ENCODE results near the gene CLPX.
"Not testable (repeated sequence)": the region's sequence is repeated elsewhere in the genome, so short reads cannot be mapped to it uniquely, and the experiment has no call there.

CLPX gene

DNA sequence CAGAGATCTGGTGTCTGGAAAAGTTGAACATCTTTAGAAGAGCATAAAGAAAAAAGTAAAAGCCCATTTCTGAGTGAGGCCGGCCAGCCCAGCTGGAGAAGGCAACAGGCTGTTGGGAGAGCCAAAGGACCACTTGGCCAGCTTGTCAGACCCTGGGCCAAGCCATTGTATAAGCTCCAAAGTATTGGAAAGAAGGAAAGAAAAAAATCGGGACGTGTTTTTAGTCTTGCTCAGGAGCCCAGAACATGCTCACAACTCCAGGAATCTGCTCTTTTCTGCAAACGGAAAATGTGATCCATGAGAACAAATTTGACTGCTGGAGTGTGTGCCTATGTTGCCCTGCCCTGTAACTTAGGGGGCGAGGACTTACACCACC, 10.4 kb upstream of the CLPX start:
- in situ Hi-C loops (cut with HindIII; ENCODE audit: low pct_ligation_motif_present, low sequenced_read_pairs), result no loop called here
- no peak for TF ChIP-seq CTCF (IDR thresholded peaks at IDR 0.05; ENCODE audit: low read depth, low read length, missing control alignments)
- Histone ChIP-seq H3K27me3 (replicated peaks) (no peaks in the 10 kb centered on the region), H3K36me3 (replicated peaks) (no peaks in the 10 kb centered on the region), H3K4me3 (ENCODE audit: low read depth, low read length) (no peak overlapping the region), H3K27ac (no peak overlapping the region)
- no peak for DNase-seq

DNA sequence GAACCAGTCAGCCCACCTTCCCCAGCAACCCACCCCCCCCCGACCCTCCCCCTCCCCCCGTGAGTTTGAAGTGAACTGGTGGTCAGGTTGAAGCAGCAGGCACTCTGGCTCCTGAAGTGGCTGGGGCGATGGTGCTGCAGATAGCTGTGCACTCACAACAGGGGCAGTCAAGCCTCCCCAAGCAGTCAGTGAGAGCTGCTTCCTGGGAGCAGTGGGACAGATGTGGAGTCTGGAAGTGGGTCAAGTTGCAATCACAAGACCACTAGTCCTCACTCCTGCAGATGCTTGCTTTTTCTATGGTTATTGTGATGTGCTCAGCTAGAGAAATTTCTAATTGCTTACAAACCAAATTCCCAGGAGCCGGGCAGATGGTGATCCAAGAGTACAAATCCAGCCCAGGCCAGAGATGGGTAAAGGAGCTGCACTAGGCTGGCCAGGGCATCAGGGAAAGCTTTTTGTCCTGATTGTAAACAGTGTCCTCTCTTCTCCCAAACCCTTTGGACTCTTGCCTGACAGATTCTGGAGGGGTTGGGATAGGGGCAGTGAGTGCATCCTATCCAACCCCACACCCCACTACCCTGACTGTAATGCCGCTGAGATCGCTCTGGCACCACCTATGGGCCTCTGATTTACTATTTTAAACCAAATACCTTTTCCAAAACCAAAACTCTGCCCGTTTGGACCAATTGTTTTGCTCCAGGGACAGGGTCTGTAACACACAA, 9.8 kb upstream of the CLPX start:
- Histone ChIP-seq H3K27ac (no peak overlapping the region), H3K36me3 (replicated peaks) (no peaks in the 10 kb centered on the region), H3K4me3 (ENCODE audit: low read depth, low read length) (no peak overlapping the region), H3K27me3 (replicated peaks) (no peaks in the 10 kb centered on the region)
- TF ChIP-seq CTCF (IDR thresholded peaks at IDR 0.05; ENCODE audit: low read depth, low read length, missing control alignments), result no peak
- no peak for DNase-seq
- in situ Hi-C loops (cut with HindIII; ENCODE audit: low pct_ligation_motif_present, low sequenced_read_pairs), result no loop called here

DNA sequence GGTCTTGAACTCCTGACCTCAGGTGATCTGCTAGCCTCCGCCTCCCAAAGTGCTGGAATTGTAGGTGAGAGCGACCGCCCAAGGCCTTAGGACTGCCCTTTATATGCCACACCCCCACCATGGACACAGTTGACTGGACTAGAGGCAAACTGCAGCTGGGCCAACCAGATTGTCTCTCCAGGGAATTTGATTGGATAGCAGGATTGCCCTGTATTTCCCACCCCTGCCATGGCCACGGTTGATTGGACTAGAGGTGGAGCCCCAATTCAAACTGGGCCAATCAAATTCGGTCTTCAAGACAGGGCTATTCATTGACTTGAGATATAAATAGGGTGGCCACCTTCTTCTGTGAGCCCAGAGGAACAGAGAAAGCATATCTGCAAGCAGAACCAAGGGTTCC, 6.9 kb upstream of the CLPX start:
- DNase-seq, result peak; percentile 24
- Histone ChIP-seq H3K27me3 (replicated peaks) (no peaks in the 10 kb centered on the region), H3K36me3 (replicated peaks) (no peaks in the 10 kb centered on the region), H3K27ac (no peak overlapping the region), H3K4me3 (ENCODE audit: low read depth, low read length) (no peak overlapping the region)
- TF ChIP-seq CTCF (IDR thresholded peaks at IDR 0.05; ENCODE audit: low read depth, low read length, missing control alignments), result no peak
- in situ Hi-C loops (cut with HindIII; ENCODE audit: low pct_ligation_motif_present, low sequenced_read_pairs), result no loop called here

DNA sequence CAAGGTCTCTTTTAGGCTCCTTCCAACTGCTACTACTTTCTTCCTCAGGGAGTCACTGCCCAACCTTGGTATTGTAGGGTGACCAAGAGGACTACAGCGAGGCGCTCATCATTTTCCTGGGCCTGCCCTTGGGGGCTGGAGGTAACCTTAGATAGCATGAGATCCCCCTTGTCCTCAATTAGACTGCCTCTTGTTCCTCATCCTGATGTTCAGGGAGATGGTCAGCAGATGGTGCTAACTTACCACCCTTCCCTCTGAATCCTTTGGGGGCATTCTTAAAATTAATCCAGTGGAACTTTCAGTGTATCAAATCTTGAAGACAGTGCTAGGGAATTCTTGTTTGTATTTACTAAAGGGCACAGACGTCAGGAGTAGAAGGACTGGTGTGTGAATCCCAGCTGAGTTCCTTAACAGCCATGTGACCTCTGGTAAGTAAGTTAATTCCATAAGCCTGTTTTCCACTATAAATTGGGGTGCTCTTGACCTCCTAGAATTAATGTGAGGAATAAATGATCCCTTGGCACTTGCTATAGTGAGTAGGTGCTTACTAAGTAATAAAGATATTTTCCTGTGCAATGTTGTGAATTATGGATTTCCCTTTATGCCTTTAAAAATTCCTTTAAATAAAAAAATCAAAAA, 4.1 kb upstream of the CLPX start:
- DNase-seq, result peak; percentile 60
- Histone ChIP-seq H3K36me3 (replicated peaks) (no peaks in the 10 kb centered on the region), H3K27me3 (replicated peaks) (no peaks in the 10 kb centered on the region), H3K27ac (no peak overlapping the region), H3K4me3 (ENCODE audit: low read depth, low read length) (no peak overlapping the region)
- in situ Hi-C loops (cut with HindIII; ENCODE audit: low pct_ligation_motif_present, low sequenced_read_pairs), result no loop called here
- TF ChIP-seq CTCF (IDR thresholded peaks at IDR 0.05; ENCODE audit: low read depth, low read length, missing control alignments), result peak; percentile 86

DNA sequence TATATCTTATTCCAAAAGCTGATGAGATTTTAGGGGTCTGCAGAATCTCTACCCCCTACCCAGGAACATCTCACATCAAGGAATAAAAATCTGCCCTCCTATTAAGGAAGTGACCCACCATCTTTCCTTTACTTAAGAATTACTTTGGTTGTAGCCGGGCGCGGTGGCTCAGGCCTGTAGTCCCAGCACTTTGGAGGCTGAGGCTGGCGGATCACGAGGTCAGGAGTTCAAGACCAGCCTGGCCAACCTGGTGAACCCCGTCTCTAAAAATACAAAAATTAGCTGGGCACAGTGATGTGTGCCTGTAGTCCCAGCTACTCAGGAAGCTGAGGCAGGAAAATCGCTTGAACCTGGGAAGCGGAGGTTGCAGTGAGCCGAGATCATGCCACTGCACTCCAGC, 3.3 kb upstream of the CLPX start:
- H3K4me3 ChIP-seq (ENCODE audit: low read depth, low read length); H3K36me3 ChIP-seq (replicated peaks); in situ Hi-C loops (cut with HindIII; ENCODE audit: low pct_ligation_motif_present, low sequenced_read_pairs); H3K27me3 ChIP-seq (replicated peaks); DNase-seq; H3K27ac ChIP-seq: not testable (repeated sequence)

DNA sequence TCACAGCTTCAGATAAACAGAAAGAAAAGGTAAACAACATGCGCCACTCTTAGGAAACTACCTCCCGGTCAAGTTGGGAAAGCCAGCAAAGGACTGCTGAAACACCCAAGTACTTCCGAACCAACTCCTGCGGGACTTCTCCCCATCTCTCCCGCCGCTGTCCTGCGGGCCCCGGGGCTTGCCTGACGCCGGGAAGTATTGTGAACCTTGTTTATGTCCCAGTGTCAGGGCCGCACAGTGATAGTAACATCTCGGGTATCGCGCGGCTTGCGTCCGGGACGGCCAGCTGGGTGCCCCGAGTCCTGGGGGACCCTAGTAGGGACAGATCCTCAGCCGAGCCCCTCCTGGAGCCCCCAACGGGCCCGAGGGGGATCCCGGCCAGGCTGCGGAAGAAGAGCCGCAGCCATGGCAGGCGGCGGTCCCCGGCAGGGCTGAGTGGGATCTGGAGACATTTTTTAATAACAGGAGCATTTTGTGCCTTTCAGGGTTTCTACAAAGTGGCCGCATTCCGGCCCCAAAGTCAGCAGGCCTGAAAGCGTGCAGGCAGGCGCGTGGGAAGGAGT, 756 bp downstream of the CLPX start:
- H3K27ac ChIP-seq, result peak overlapping the region; percentile 68
- in situ Hi-C loops (cut with HindIII; ENCODE audit: low pct_ligation_motif_present, low sequenced_read_pairs), result no loop called here
- TF ChIP-seq CTCF (IDR thresholded peaks at IDR 0.05; ENCODE audit: low read depth, low read length, missing control alignments), result no peak
- H3K27me3 ChIP-seq (replicated peaks), result no peaks in the 10 kb centered on the region
- H3K36me3 ChIP-seq (replicated peaks), result peaks cover 2% of the 10 kb centered on the region
- DNase-seq, result peak; percentile 68
- peak overlapping the region; percentile 93 for H3K4me3 ChIP-seq (ENCODE audit: low read depth, low read length)
